Subcutaneous adipose tissue (tissue), 4 donors: Measurements from ENCODE around the gene BIK. TPM values are rescaled to one million over a fixed set of nuclear protein-coding genes. Genes with fewer than 3 reads are reported as not detected.

Source experiments
- CTCF ChIP-seq: fragments of 450-650 bp; IDR thresholded peaks from one replicate; pipeline ENCODE4 v1.5.1; 2016; ENCODE audit warnings: low read depth, mild to moderate bottlenecking, control low read depth, antibody characterized with exemption, moderate library complexity
- total RNA-seq, 4 donors: library from RNA; depleted of rRNA; stranded (reverse); fragments of >200 nt; gene quantifications; one replicate each; pipeline ENCODE4 v1.1.0, GENCODE V29; 2016

The BIK gene
- total RNA-seq, 4 donors from 2014 or later, result 1.4 TPM; not detected in 3

DNA sequence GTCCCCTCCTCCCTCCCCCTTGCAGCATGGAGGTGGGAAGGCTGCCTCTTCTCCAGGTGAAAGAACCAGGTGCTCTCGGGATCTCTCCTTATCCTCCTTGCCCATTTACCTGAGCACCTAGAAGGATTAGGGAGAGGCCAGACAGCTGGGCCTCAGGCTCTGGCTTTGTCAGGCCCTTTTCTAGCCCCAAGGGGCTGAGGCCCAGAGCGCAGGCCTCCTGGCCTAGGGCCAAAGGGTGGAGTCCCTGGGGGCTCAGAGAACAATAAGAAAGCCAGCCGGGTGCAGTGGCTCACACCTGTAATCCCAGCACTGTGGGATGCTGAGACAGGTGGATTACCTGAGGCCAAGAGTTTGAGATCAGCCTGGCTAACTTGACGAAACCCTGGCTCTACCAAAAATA lies 16.0 kb upstream of the BIK start:
- no peak for TF ChIP-seq CTCF

GRCh38 chr22:43096420-43096819 lies 14.1 kb upstream of the BIK start:
- no peak for TF ChIP-seq CTCF

DNA sequence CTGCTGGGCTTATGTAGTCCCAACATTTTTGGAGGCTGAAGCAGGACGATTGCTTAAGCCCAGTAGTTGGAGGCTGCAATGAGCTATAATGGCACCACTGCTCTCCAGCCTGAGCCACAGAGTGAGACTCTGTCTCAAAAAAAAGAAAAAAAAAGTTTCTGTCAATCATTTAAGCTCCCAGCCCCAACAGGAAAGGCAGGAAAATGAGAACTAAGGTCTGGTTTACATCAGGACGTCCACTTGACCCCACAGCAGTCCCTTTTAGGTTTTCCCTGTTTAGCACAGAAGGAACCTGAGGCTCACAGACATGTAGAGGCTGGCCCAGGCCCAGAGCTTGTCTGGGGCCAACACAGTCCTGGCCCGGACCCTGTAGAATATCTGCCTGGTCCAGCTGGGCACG lies 12.2 kb upstream of the BIK start:
- no peak for TF ChIP-seq CTCF

DNA sequence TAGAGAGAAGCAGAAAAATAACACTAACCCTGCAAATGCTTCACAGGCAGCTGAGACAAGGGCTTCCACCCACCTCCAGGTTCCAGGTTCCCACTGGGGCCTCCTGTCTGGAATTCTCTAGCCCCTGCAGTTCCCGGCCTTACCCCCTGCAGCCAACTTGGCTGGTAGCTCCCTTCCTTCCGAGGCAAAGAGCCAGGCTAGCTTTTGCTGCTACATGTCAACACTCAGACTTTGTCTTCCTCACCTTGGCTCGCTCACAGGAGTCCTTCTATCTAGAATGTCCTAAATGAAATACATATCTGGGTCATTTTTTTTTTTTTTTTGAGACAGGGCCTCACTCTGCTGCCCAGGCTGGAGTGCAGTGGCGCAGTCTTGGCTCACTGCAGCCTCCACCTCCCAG lies 11.5 kb upstream of the BIK start:
- no peak for TF ChIP-seq CTCF

DNA sequence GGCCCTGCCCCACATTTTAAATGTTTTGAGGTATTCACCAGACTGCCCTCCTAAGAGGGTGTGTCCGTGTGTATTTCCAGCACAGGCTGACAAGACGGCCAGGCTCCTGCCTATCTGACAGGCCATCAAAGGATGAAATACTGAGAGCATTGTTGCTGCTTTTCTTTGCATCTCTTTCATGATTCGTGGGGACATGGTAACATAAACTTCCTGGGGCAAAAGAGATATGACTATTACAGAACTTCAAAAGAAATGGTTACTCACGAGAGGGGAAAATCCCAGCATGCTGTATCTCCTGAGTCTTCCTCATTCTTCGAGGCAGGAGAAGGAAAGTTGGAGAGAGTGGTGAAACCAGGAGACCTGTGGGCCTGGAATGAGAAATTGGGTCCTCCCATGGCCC lies 10.3 kb upstream of the BIK start:
- TF ChIP-seq CTCF, result no peak

DNA sequence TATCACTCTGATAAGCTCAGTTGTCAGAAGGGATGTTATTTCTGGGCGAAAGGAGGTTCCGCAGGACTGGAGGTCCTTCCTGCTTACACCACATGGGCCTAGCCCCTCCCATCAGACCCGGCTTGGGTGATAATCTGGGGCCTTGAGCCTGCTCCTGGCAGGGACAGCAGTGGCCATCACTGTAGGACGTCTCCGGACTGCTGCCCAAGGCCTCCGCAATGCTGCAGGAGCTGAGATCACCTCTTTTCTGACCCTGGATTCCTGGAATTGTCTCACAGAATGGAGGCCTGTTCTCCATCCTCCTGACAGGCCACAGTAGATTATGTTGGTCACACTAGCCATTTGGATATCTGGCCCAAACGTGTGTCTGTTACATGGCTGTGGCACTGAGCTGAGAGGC lies 9.2 kb upstream of the BIK start:
- TF ChIP-seq CTCF, result no peak

DNA sequence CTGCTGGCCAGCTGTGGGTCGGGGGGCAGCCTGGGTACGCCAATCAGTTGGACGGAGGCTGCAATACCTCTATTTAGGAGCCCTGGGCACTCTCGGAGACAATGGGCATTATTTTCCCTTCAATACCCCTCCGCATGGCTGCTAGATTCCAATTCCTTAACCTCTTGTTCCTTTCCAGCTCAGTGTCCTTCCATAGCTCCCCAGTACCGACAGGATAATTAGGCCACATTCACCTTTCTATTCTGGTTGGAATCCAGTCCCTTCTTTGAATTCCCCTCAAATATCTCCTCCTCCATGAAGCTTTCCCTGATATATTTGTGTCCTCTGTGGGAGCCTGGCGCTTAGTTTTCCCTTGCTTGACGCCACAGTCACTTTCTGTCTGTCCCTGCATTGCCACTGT lies 4.2 kb upstream of the BIK start:
- TF ChIP-seq CTCF, result no peak

GRCh38 chr22:43109511-43109910 lies 1.0 kb upstream of the BIK start:
- TF ChIP-seq CTCF, result no peak
